Vagina (tissue), 2 donors: Measurements from ENCODE around the gene IQSEC1.

ENCODE experiments used
- POLR2A ChIP-seq, 2 donors: fragments of 450-650 bp; IDR thresholded peaks; one replicate each; pipeline ENCODE4 v1.6.1; 2017; ENCODE audit warnings: antibody characterized with exemption in 2 of 2, mild to moderate bottlenecking in 2 of 2, moderate library complexity in 2 of 2
- POLR2AphosphoS5 ChIP-seq, 2 donors: sonication (generic); formaldehyde crosslinking; IDR thresholded peaks; one replicate each; pipeline ENCODE4 v1.9.0; 2017; ENCODE audit warnings: antibody characterized with exemption in 2 of 2, mild to moderate bottlenecking in 2 of 2, low read depth in 1 of 2; ENCODE audit not compliant: insufficient read depth in 1 of 2
- TF ChIP-seq, protein P1 (sequence below), 3 experiments: fragments of 450-650 bp in 2 of 3; fragments of 200-600 bp in 1 of 3; sonication (generic) in 1 of 3; IDR thresholded peaks; one replicate each; pipeline ENCODE4 v1.5.1; 2017 to 2019; ENCODE audit warnings: antibody characterized with exemption in 3 of 3, mild to moderate bottlenecking in 2 of 3, moderate library complexity in 2 of 3

DNA sequence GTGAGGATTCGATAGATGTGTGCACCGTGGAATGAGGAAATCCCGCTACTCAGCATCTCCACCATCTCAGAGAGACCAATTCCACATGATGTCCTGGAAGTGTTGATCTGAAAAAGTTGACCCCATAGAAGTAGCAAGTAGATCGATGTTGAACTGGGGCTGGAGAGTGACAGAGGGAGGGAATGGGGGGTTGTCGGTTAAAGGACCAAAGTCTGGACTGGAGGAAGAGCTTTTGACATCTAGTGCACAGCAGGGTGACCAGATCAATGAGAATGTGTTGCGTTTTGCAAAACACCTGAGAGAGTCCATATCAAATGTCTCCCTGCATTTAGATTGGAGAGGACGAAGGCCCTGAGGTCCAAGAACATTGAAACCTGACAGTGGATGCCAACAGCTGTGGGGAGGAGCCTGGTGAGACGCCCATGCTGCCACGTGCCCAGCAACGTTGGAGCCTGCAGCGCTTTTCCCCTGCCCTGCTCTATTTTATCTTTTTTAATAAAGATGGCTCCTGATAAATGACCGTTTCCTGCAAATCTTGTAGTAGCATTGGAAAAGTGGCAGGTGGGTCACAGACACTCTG is 201.7 kb downstream of the IQSEC1 start:
- TF ChIP-seq, protein P1, sequence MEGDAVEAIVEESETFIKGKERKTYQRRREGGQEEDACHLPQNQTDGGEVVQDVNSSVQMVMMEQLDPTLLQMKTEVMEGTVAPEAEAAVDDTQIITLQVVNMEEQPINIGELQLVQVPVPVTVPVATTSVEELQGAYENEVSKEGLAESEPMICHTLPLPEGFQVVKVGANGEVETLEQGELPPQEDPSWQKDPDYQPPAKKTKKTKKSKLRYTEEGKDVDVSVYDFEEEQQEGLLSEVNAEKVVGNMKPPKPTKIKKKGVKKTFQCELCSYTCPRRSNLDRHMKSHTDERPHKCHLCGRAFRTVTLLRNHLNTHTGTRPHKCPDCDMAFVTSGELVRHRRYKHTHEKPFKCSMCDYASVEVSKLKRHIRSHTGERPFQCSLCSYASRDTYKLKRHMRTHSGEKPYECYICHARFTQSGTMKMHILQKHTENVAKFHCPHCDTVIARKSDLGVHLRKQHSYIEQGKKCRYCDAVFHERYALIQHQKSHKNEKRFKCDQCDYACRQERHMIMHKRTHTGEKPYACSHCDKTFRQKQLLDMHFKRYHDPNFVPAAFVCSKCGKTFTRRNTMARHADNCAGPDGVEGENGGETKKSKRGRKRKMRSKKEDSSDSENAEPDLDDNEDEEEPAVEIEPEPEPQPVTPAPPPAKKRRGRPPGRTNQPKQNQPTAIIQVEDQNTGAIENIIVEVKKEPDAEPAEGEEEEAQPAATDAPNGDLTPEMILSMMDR (IDR thresholded peaks at IDR 0.05), result no peak
- TF ChIP-seq POLR2A (IDR thresholded peaks at IDR 0.05) (no peak), POLR2AphosphoS5 (IDR thresholded peaks at IDR 0.05; ENCODE audit: insufficient read depth in 1 of 2, low read depth in 1 of 2) (no peak)
